ENCODE measurements around the gene PAPOLG.

DNA sequence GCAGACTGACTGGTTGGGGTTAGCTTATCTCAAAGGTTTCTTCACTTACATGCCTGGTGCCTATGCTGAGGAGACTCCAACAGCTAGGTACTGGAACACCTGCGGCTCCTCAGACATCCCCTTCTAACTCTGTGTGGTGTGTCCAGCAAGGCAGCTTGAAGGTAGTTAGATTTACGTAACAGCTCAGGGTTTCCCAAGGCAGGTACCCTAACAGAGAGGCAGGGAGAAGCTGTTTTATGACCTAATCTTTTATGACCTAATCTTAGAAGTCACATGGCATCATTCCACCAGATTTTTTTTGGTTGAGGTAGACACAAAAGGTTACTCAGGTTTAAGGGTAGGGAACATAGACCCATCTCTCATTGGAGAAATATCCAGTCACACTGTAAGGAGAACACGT lies 17.4 kb upstream of the PAPOLG start:
- TF ChIP-seq SETDB1 (CRISPR knock-in tag; IDR thresholded peaks at IDR 0.05; ENCODE audit: borderline replicate concordance), result no peak
- TF ChIP-seq NR2C2 (CRISPR knock-in tag; IDR thresholded peaks at IDR 0.05; ENCODE audit: borderline replicate concordance), result no peak
- TF ChIP-seq ZNF766 (CRISPR knock-in tag; IDR thresholded peaks at IDR 0.05; ENCODE audit: borderline replicate concordance), result no peak
- TF ChIP-seq RFX5 (IDR thresholded peaks at IDR 0.05; ENCODE audit: low read depth, low read length), result no peak
- TF ChIP-seq MEF2D (CRISPR knock-in tag; IDR thresholded peaks at IDR 0.05), result no peak
- TF ChIP-seq ZNF280B (CRISPR knock-in tag; IDR thresholded peaks at IDR 0.05; ENCODE audit: borderline replicate concordance), result no peak

All from HepG2 (cell line).